SU-DHL-6 (cell line): Measurements from ENCODE around the gene OR2J1.

Experiments used
- EZH2phosphoT487 ChIP-seq: fragments of 200-600 bp; sonication (generic), shearing (Covaris generic); conservative IDR thresholded peaks from 2 replicates; pipeline ENCODE4 v1.6.1; 2018; ENCODE audit warnings: mild to moderate bottlenecking, antibody characterized with exemption, low read length, moderate library complexity, mixed read lengths
- TF ChIP-seq, protein P1 (sequence below): fragments of 200-600 bp; sonication (generic); IDR thresholded peaks from one replicate; pipeline ENCODE4 v1.5.1; 2017; ENCODE audit warnings: antibody characterized with exemption, mild to moderate bottlenecking, low read length, moderate library complexity; ENCODE audit not compliant: insufficient read depth, poor library complexity, severe bottlenecking

- TF ChIP-seq, protein P1, sequence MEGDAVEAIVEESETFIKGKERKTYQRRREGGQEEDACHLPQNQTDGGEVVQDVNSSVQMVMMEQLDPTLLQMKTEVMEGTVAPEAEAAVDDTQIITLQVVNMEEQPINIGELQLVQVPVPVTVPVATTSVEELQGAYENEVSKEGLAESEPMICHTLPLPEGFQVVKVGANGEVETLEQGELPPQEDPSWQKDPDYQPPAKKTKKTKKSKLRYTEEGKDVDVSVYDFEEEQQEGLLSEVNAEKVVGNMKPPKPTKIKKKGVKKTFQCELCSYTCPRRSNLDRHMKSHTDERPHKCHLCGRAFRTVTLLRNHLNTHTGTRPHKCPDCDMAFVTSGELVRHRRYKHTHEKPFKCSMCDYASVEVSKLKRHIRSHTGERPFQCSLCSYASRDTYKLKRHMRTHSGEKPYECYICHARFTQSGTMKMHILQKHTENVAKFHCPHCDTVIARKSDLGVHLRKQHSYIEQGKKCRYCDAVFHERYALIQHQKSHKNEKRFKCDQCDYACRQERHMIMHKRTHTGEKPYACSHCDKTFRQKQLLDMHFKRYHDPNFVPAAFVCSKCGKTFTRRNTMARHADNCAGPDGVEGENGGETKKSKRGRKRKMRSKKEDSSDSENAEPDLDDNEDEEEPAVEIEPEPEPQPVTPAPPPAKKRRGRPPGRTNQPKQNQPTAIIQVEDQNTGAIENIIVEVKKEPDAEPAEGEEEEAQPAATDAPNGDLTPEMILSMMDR: no peak
- TF ChIP-seq EZH2phosphoT487: no peak
These were observed 38.4 kb downstream of the OR2J1 start for GRCh38 chr6:29137724-29138123.
